NCI-H187 (cell line): ENCODE measurements around the gene INPP5F.
A peak's percentile ranks its signal among the peaks of the same experiment; 100 is the strongest.

Source experiments
- DNase-seq, 2 experiments: peaks; one replicate each; lab custom pipeline; 2025; lab: John Stamatoyannopoulos, UW

INPP5F gene

GRCh38 chr10:119871881-119872609 is 146.2 kb downstream of the INPP5F start:
- peak; percentile 0 to 1 for DNase-seq

GRCh38 chr10:119872610-119872859 is 146.7 kb downstream of the INPP5F start, which contains the start of gene MCMBP:
Gene MCMBP, minus strand, starts transcription at chr10:119872843. Its CDS starts 259 bp downstream, at chr10:119872584.
- no peak for DNase-seq

- peak; percentile 21 to 65 for DNase-seq
Observed at GRCh38 chr10:119872860-119873681, 147.2 kb downstream of the INPP5F start.

- no peak for DNase-seq
Observed at GRCh38 chr10:119878524-119878923, 152.7 kb downstream of the INPP5F start.
